GM19397 (cell line): Measurements from ENCODE around the gene GPR27.
A peak's percentile ranks its signal among the peaks of the same experiment; 100 is the strongest.

Source experiments
- ATAC-seq: cut with Tn5 transposase; IDR thresholded peaks from one replicate; pipeline ENCODE4 v1.9.1; 2021; ENCODE audit warnings: mild to moderate bottlenecking, moderate library complexity; ENCODE audit not compliant: unreplicated experiment

Gene GPR27

GRCh38 chr3:71753701-71754609 lies at the start of gene GPR27:
GPR27 (plus strand) TSS chr3:71753855; CDS start chr3:71754050, 195 bp downstream.
- ATAC-seq: no peak

GRCh38 chr3:71704915-71705314 lies 48.7 kb upstream of the GPR27 start:
- ATAC-seq: no peak

- no peak for ATAC-seq
Observed at GRCh38 chr3:71705681-71706080, 48.0 kb upstream of the GPR27 start.

GRCh38 chr3:71707595-71707994 lies 46.1 kb upstream of the GPR27 start:
- no peak for ATAC-seq

- ATAC-seq: no peak
Observed at GRCh38 chr3:71708476-71709105, 45.1 kb upstream of the GPR27 start.

- ATAC-seq: no peak
Observed at GRCh38 chr3:71709908-71710511, 43.6 kb upstream of the GPR27 start.

GRCh38 chr3:71710906-71711494 lies 42.7 kb upstream of the GPR27 start:
- peak; percentile 70 for ATAC-seq

- ATAC-seq: no peak
Observed at GRCh38 chr3:71713041-71713440, 40.6 kb upstream of the GPR27 start.

GRCh38 chr3:71714595-71714994 lies 39.1 kb upstream of the GPR27 start:
- no peak for ATAC-seq

- ATAC-seq: no peak
Observed at GRCh38 chr3:71718072-71718471, 35.6 kb upstream of the GPR27 start.

- ATAC-seq: no peak
Observed at GRCh38 chr3:71721002-71721401, 32.7 kb upstream of the GPR27 start.

GRCh38 chr3:71721651-71722157 lies 32.0 kb upstream of the GPR27 start:
- no peak for ATAC-seq

- no peak for ATAC-seq
Observed at GRCh38 chr3:71722693-71723092, 31.0 kb upstream of the GPR27 start.

- no peak for ATAC-seq
Observed at GRCh38 chr3:71723452-71724170, 30.0 kb upstream of the GPR27 start.

GRCh38 chr3:71724171-71724453 lies 29.5 kb upstream of the GPR27 start:
- ATAC-seq: no peak

GRCh38 chr3:71724584-71725270 lies 28.9 kb upstream of the GPR27 start:
- ATAC-seq: peak; percentile 57

- peak; percentile 44 for ATAC-seq
Observed at GRCh38 chr3:71725271-71725991, 28.2 kb upstream of the GPR27 start, which contains the start of gene EIF4E3. EIF4E3 (minus strand) TSS chr3:71725402; CDS start chr3:71725367, 35 bp downstream.

GRCh38 chr3:71726146-71726545 lies 27.5 kb upstream of the GPR27 start:
- no peak for ATAC-seq

- no peak for ATAC-seq
Observed at GRCh38 chr3:71728632-71729342, 24.9 kb upstream of the GPR27 start.
